Measurements from ENCODE around the gene IZUMO1.
"Not testable (repeated sequence)": the region's sequence is repeated elsewhere in the genome, so short reads cannot be mapped to it uniquely, and the experiment has no call there.

The IZUMO1 gene

GRCh38 chr19:48713041-48713863 lies 33.5 kb downstream of the IZUMO1 start:
- no peak for DNase-seq (ENCODE audit: low read depth)

- DNase-seq (ENCODE audit: low read depth) = no peak
Observed at GRCh38 chr19:48711106-48711662, 35.5 kb downstream of the IZUMO1 start.

- no peak for DNase-seq (ENCODE audit: low read depth)
Observed at GRCh38 chr19:48708471-48708870, 38.2 kb downstream of the IZUMO1 start.

GRCh38 chr19:48705431-48705830 lies 41.3 kb downstream of the IZUMO1 start:
- DNase-seq (ENCODE audit: low read depth) = no peak

GRCh38 chr19:48703316-48703715 lies 43.4 kb downstream of the IZUMO1 start:
- no peak for DNase-seq (ENCODE audit: low read depth)

- DNase-seq (ENCODE audit: low read depth) = no peak
Observed at GRCh38 chr19:48702701-48703100, 44.0 kb downstream of the IZUMO1 start.

GRCh38 chr19:48698046-48698445 lies 48.7 kb downstream of the IZUMO1 start:
- no peak for DNase-seq (ENCODE audit: low read depth)

GRCh38 chr19:48696353-48697010 lies 50.2 kb downstream of the IZUMO1 start:
- DNase-seq (ENCODE audit: low read depth) = peak; percentile 11

- no peak for DNase-seq (ENCODE audit: low read depth)
Observed at GRCh38 chr19:48695743-48696352, 50.9 kb downstream of the IZUMO1 start, which contains the start of gene FUT2. Gene FUT2 (plus strand): TSS chr19:48695971. CDS start chr19:48702957, 6,986 bp downstream.

- not testable (repeated sequence) for DNase-seq (ENCODE audit: low read depth)
Observed at GRCh38 chr19:48693629-48694028, 53.1 kb downstream of the IZUMO1 start.

Measured in activated T-cell treated with anti-CD3 and anti-CD28 coated beads for 1 hour (primary cell).